NK-92 (cell line): Measurements from ENCODE around the gene KLHL29.

Source experiments
- DNase-seq: peaks from one replicate; lab custom pipeline; 2025; ENCODE audit not compliant: unreplicated experiment; lab: John Stamatoyannopoulos, UW

KLHL29 gene

DNA sequence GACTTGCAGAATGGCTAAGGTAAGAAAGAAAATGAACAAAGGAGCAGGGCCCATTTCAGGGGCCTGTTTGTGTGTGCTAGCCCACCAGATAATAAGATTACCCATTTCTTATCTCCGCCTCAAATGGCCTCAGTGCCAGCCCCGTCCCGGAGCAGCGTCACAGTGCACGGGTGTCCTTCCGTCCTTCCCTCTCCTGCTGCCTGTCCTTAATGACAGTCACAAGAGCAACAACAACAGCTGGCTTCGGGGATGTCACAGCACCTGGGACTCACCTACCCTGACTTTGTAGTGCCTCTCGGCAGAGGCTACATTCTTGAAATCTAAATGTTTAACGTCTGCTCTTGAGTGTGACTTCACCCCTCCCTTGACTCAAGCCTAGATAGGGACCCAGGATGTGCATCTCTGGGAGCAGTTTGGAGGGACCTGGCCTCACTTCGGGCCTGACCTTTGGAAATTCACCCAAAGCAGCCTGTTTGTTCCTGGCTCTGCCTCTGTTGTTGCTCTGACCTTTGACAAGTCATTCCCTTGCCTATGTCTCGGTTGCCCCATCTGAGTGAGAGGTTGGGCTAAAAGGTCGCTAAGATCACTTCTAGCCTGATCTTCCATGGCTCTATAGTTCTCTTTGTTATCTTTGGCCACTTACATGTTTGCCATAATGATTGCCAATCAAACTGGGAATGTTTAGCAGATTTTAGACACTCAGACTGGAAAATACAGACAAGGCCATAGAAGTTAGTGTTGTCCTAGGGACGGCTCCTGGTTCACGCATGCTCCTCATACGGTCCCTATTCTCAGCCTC, 122.5 kb downstream of the KLHL29 start:
- DNase-seq, result no peak

DNA sequence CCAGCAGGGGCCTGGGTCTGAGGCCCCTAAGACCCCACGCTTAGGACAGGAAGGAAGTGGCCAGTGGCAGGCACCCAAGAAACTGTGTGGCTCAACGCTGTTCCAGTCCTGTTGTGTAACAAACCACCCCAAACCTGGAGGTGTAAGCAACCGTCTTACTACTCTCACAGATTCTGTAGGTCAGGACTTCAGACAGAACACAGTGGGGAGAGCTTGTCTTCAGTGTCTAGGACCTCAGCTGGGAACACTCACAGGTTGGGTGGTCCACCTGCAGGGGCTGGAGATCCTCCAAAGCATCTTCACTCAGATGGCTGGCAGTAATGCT, 123.0 kb downstream of the KLHL29 start:
- no peak for DNase-seq

DNA sequence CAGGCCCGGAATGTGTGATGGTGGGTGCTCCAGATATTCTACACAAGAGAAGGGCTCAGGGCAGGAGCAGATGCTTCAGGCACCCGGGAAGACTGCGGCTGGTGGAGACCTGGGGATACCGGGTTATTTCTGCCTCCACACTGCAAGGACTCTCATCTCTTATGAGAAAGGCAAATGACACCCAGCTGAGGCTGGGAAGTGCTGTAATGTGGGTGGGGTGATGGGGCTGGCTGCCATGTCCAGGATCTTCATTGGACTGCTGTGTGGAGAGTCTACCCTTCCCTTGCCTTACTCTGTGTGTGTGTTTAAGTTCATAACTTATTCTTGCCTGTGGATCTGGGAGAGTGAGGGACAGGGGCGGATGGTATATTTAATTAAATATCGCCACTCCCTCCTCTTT, 124.1 kb downstream of the KLHL29 start:
- DNase-seq, result no peak

DNA sequence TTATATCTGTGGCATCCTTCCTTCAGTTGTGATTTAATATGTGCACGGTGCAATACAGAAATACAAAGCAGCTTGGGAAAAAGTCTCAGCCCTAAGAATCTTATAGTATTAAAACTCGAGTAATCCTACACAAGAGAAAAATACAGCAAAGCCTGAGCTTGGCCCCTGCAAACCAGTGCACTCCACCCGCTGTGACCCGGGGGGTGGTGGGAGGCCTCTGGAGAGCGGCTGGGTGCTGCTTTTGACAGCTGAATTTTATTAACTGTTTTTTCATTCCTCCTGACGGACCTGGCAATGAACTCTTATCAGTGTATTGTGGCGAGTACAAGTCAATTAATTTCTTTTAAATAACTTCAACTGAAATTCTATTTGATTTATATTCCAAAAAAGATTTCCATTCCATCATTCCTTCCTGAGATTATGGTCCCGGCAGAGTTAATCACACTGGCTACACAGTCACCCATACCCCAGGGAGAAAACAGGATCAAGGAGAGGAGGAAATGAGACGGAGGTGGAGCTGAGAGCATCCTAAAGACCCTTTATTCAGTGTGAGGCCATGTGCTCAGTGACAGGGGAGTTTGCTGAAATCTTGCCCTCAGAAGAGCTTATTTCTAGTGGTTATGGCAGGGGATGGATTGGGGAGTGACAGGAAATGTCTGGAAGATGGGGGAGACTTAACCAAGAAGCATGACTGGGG, 124.8 kb downstream of the KLHL29 start:
- no peak for DNase-seq

DNA sequence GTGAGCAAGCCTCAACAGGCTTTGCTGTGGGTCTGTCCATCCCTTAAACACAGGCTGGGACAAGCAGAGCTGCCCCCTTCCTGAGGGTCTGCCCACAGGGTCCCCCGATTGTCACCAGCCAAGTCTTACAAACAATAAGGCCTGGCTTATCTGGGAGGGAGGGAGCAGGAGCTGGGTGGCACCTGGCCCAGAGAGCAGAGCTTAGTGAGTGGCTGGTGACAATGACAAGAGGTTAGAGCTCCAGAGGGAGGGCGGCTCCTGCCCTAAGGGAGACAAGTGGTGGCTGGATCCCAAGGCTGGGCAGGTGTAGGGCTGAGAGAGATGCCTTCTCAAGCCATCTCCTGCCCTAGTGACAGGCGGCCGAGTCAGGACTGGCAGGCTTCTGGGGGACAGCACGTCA, 125.5 kb downstream of the KLHL29 start:
- DNase-seq, result no peak

GRCh38 chr2:23512778-23513177, 127.8 kb downstream of the KLHL29 start:
- DNase-seq, result no peak

- no peak for DNase-seq
Measured at GRCh38 chr2:23513245-23513871, 128.4 kb downstream of the KLHL29 start.

- DNase-seq, result no peak
Measured at GRCh38 chr2:23513872-23514793, 129.2 kb downstream of the KLHL29 start.

DNA sequence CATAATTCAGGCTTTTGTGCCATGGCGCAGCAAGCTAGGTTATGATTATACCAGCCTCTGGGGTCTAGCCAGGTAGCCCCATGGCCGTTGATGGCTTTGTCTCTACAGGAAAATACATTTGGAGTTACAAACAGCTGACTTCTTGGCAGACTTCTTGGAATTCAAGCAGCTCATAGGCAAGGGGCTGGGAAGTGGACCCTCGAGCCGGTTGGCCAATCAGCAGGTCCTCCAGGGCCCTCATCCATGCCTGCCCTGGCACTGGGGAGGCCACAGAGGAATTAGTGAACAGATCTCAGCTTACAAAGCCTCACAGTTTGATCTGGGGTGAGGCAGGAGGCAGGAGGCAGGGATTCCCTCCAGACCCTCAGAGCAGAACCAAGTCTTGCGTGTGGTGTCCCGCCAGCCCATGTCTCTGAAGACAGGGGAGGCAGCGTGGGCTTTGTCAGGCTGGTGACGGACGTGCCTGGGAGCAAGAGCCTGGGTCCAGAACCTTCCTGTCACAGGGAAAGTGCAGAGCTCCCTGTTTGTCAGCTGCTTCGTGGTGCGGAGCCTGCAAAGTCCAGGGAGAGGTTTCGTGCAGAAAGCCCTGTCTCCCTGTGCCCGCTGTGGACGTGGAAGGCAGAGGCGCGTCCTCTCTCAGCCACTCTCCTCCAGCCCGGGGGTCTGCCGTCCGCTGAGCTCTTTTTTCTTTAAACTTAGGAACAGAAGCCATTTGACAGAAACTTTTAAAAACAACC, 131.7 kb downstream of the KLHL29 start:
- no peak for DNase-seq

DNA sequence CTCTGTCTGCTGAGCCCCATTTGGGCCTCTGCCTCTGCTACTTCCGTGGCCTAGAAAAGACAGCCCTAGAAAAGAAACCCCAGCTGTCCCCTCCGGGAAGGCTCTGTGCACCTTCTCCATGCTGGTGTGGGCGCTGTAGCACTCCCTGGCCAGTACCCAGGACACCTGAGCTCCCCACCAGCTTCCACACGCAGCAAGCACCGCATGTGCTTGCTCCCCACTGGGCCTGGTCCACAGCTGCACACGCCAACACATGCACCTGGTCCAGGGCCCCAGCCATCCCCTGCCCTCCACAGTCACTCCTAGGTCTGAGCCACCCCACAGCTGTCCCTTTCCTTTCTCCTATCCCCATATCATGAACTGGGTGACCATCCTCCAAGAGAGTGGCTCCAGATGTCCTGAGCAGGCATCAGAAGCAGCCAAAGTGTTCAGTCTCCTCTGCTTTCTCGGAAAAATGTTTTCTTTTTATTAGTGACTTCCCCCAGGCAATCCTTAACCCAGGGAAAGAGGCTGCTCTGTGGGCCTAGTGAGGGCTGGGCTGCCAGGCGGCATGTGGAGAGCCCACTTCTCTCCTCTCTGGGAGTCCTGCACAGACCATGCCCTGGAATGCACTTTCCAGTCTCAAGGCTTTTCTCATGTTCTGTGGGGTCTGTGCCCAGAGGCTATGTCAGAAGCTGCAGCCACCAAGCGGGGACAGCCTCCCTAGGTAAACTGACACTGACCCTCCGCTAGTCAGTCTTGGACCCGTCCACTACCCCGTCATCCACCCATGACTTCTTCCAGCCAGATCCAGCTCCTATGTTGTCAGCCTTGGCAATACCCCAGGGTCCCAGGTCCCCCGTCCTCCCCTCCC, 133.7 kb downstream of the KLHL29 start:
- DNase-seq, result no peak

DNA sequence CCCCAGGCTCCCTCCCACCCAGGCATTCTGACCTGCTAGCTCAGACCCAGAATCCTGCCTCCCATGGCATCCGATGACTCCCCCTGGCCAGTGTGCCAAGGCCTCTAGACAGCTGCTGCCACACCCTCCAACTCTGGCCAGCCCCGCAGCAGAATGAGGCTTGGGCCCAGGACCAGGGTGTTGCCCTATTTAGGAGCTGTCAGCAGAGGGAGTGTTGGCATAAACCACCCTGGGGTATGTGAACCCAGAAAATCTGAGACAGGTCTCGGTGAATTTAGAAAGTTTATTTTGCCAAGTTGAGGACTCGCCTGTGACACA, 134.3 kb downstream of the KLHL29 start:
- DNase-seq, result no peak

GRCh38 chr2:23520256-23520655, 135.3 kb downstream of the KLHL29 start:
- DNase-seq, result no peak

- DNase-seq, result no peak
Measured at GRCh38 chr2:23521060-23521459, 136.1 kb downstream of the KLHL29 start.

DNA sequence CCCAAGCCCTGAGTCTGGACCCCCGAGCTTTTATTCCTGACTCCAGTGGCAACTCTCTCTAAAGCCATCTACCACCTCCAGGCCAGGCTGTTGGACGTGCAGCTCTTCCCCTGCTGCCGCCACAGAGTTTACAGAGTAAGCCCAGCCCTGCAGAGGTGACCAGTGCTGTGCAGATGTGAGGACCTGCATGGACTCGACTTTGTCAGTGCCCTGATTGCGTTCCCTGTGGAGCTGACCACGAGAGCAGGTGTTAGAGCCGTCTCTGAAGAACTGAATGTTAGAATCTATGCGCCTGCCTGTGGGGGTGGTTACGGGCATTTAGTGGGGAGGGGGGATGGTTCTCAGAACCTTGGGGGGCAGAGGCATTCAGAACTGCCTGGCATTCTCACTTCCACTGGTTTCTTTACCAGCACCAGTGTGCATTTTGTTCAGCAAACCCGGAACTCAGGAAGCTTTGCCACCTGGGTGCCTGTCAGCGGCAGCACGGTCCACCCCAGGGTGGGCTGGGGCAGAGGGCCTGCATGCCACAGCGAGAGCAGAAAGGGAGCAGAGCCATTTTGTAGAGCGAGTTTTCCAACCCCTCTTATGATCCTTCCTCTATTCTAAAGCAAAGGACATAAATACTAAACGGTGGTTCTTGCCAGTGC, 137.9 kb downstream of the KLHL29 start:
- DNase-seq, result no peak

DNA sequence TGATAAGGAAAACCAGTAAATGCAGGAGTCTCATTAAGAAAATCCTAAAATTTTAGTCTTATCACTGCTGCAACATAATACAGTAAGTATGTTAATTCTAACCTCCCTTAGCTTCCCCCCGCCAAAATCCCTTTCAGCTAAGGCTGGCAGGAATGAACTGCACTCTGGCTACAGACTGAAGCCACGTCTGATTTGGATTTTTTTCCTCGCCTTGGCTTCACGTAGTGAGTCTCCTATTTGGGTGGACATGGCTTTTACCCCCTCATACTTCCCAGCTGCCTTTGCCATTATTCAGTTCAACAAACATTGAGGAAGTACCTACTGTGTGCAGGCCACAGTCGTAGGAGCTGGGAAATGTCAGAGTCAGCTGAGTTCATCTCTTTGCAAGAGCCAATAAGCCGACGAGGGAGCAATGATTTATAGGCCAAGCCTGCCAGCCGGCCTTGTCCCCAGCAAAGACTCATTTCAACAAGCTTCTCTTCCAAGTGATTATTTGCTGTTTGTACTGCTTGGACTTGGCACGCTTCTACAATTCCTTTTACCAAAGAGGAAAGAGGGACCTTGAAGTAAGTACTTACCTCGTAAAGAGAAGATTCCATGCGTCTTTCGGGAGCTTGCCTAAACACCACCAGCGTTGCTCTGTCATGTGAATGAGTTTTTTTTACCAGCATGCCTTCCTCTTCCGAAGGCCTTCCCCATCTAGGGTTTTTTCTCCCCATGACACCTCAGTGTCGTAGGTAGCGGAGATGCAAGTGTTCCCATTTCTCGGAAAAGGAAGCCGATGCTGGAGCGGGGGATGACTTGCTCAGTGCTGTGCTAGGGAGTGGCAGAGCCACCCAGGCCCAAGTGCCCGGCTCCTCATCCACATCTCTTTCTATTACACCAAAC, 138.6 kb downstream of the KLHL29 start:
- DNase-seq, result no peak

GRCh38 chr2:23524261-23524706, 139.3 kb downstream of the KLHL29 start:
- DNase-seq, result no peak

GRCh38 chr2:23525137-23525765, 140.3 kb downstream of the KLHL29 start:
- DNase-seq, result no peak

- no peak for DNase-seq
Measured at GRCh38 chr2:23526114-23526513, 141.1 kb downstream of the KLHL29 start.
